HepG2 (cell line): ENCODE data around the gene GATA3. TPM values are rescaled to one million over a fixed set of nuclear protein-coding genes. Genes with fewer than 3 reads are reported as not detected.

Experiments used
- ATAC-seq: fragments of 200-7000 bp; cut with Tn5 transposase; 3 replicates; pipeline ENCODE4 v1.9.1; 2020; ENCODE audit warnings: mild to moderate bottlenecking, moderate library complexity
- BruUV-seq: library from RNA; stranded (reverse); fragments of 400-500 nt; replicated peaks from 2 replicates; lab custom pipeline; 2021; lab: Mats Ljungman, UMichigan
- CTCF ChIA-PET: fragments of 300-600 bp; formaldehyde crosslinking; extraction: SDS; loops from one replicate; lab custom pipeline; 2021; ENCODE audit warnings: low total read pairs, inconsistent platforms, low intra/inter-chr PET ratio; lab: Yijun Ruan, JAX
- POLR2A ChIA-PET: fragments of 350-600 bp; sonication (Branson Sonifier 250); formaldehyde crosslinking; loops from one replicate; lab custom pipeline; 2020; ENCODE audit warnings: antibody characterized with exemption, inconsistent platforms; lab: Yijun Ruan, JAX
- DNase-seq: peaks from one replicate; pipeline ENCODE4 v3.0.0-alpha.2; 2015; ENCODE audit warnings: low spot score
- FAIRE-seq: peaks from 3 replicates; lab custom pipeline; 2011; peaks lifted over from hg19 to GRCh38; lab: Jason Lieb, UNC
- H2AFZ ChIP-seq: one replicate; pipeline ENCODE4 v1.6.1; 2011; ENCODE audit warnings: low read length, inconsistent platforms
- H3K27ac ChIP-seq: fragments of 300-600 bp; 3 replicates; pipeline ENCODE4 v1.8.0; 2011; ENCODE audit warnings: mixed run types, mild to moderate bottlenecking, mixed read lengths, low read length, inconsistent platforms; ENCODE audit not compliant: insufficient read depth; ENCODE audit errors: extremely low read length
- H3K27me3 ChIP-seq, 2 experiments: fragments of 200-600 bp in 1 of 2; 2 replicates in 1 of 2; 3 replicates in 1 of 2; pipeline versions ENCODE4 v1.6.0 to v1.8.0; 2011; ENCODE audit warnings: low read length in 2 of 2, mild to moderate bottlenecking in 2 of 2, moderate library complexity in 2 of 2, inconsistent platforms in 1 of 2; ENCODE audit not compliant: insufficient read depth in 2 of 2, control insufficient read depth in 1 of 2
- H3K36me3 ChIP-seq, 2 experiments: fragments of 200-600 bp in 1 of 2; replicated peaks in 1 of 2; 2 replicates in 1 of 2; 3 replicates in 1 of 2; pipeline versions ENCODE4 v1.5.1 to v1.8.0; 2011; ENCODE audit warnings: low read length in 2 of 2, inconsistent platforms in 1 of 2; ENCODE audit not compliant: insufficient read depth in 2 of 2, control insufficient read depth in 1 of 2
- H3K4me1 ChIP-seq: 2 replicates; pipeline ENCODE4 v1.5.1; 2012; ENCODE audit warnings: low read length, inconsistent platforms; ENCODE audit not compliant: insufficient read depth
- H3K4me2 ChIP-seq: 2 replicates; pipeline ENCODE4 v1.6.0; 2011; ENCODE audit warnings: low read depth, low read length, inconsistent platforms
- H3K4me3 ChIP-seq, 3 experiments: fragments of 200-600 bp in 1 of 3; sonication (generic), shearing (Covaris generic) in 1 of 3; replicated peaks in 1 of 3; 2 replicates each; pipeline ENCODE4 v1.5.1; 2011 to 2016; ENCODE audit warnings: low read length in 3 of 3, inconsistent platforms in 2 of 3, low read depth in 2 of 3, mild to moderate bottlenecking in 2 of 3, control low read depth in 1 of 3, mixed read lengths in 1 of 3; ENCODE audit not compliant: insufficient read depth in 1 of 3
- H3K79me2 ChIP-seq: one replicate; pipeline ENCODE4 v1.6.1; 2011; ENCODE audit warnings: low read length, inconsistent platforms; ENCODE audit not compliant: insufficient read depth
- H3K9ac ChIP-seq: 2 replicates; pipeline ENCODE4 v1.6.0; 2011; ENCODE audit warnings: mild to moderate bottlenecking, low read depth, low read length, inconsistent platforms; ENCODE audit not compliant: insufficient read depth
- H3K9me3 ChIP-seq: 2 replicates; pipeline ENCODE4 v1.5.1; 2012; ENCODE audit warnings: mild to moderate bottlenecking, low read length
- H4K20me1 ChIP-seq: 2 replicates; pipeline ENCODE4 v1.6.0; 2011; ENCODE audit warnings: inconsistent platforms, mild to moderate bottlenecking, low read length, moderate library complexity; ENCODE audit not compliant: insufficient read depth
- AGO1 ChIP-seq: fragments of 200-400 bp; formaldehyde crosslinking; IDR thresholded peaks from 2 replicates; pipeline ENCODE4 v1.6.1; 2017; ENCODE audit warnings: mild to moderate bottlenecking, low read depth, low read length, moderate library complexity; ENCODE audit not compliant: poor library complexity, severe bottlenecking
- ARID2 ChIP-seq: sonication (generic); formaldehyde crosslinking; IDR thresholded peaks from 2 replicates; pipeline ENCODE4 v1.8.1; 2022; ENCODE audit warnings: mild to moderate bottlenecking, missing genetic modification reagents, borderline replicate concordance
- FOXO1 ChIP-seq: sonication (generic); formaldehyde crosslinking; IDR thresholded peaks from 2 replicates; pipeline ENCODE4 v1.4.0; 2020; ENCODE audit warnings: missing genetic modification reagents
- IKZF1 ChIP-seq: fragments of 450-650 bp; IDR thresholded peaks from 2 replicates; pipeline ENCODE4 v1.7.1; 2016
- PHF5A ChIP-seq: IDR thresholded peaks from one replicate; pipeline ENCODE4 v1.6.1; 2018; ENCODE audit warnings: low read depth, missing genetic modification reagents; ENCODE audit not compliant: unreplicated experiment
- REXO4 ChIP-seq: sonication (generic); formaldehyde crosslinking; IDR thresholded peaks from 2 replicates; pipeline ENCODE4 v1.8.0; 2022; ENCODE audit warnings: missing genetic modification reagents, mild to moderate bottlenecking, borderline replicate concordance
- SRSF9 ChIP-seq: fragments of 200-400 bp; formaldehyde crosslinking; IDR thresholded peaks from 2 replicates; pipeline ENCODE4 v1.6.1; 2018; ENCODE audit warnings: borderline replicate concordance, mild to moderate bottlenecking, low read depth, low read length; ENCODE audit not compliant: insufficient read depth, poor library complexity, severe bottlenecking
- TOPORS ChIP-seq: sonication (generic); formaldehyde crosslinking; IDR thresholded peaks from 2 replicates; pipeline ENCODE4 v1.8.0; 2023; ENCODE audit warnings: mild to moderate bottlenecking, missing genetic modification reagents
- ZFP37 ChIP-seq: sonication (generic); formaldehyde crosslinking; IDR thresholded peaks from 2 replicates; pipeline ENCODE4 v1.4.0; 2020; ENCODE audit warnings: missing genetic modification reagents, borderline replicate concordance
- WGBS: methylation state at CpG from one replicate; pipeline ENCODE4 v1.1.6; 2017; ENCODE audit warnings: low lambda C conversion rate; 5-methylcytosine and 5-hydroxymethylcytosine counted together
- in situ Hi-C: cut with HindIII; loops from 2 replicates; pipeline ENCODE4 v1.10.0; 2017; ENCODE audit warnings: low pct_unique_long_range_greater_than_20kb; ENCODE audit not compliant: extremely low pct_ligation_motif_present
- intact Hi-C: fragments of 100-400 bp; cut with micrococcal nuclease; formaldehyde crosslinking; loops from one replicate; pipeline ENCODE4 v1.10.0; 2022; ENCODE audit not compliant: unreplicated experiment
- polyA plus RNA-seq, 8 experiments: library from polyadenylated mRNA; depleted of rRNA in 3 of 8; stranded (reverse) in 7 of 8; unstranded in 1 of 8; fragments of >200 nt; fragmentation: Illumina TruSeq in 4 of 8; extraction: Trizol in 4 of 8; gene quantifications; 2 replicates each; pipeline versions ENCODE4 v1.2.1 to v1.2.3, GENCODE V29; 2011 to 2016; ENCODE audit warnings: low read depth in 4 of 8, missing spikeins in 1 of 8, mixed read lengths in 1 of 8; ENCODE audit not compliant: insufficient read depth in 1 of 8
- total RNA-seq, 5 experiments: library from RNA; depleted of rRNA; stranded (reverse); fragments of >200 nt; fragmentation: Illumina TruSeq; extraction: Trizol; gene quantifications; 2 replicates each; pipeline ENCODE4 v1.2.3, GENCODE V29; 2016; ENCODE audit warnings: low read depth in 1 of 5
- TF ChIP-seq, protein P1 (sequence below): sonication (generic); formaldehyde crosslinking; IDR thresholded peaks from 2 replicates; pipeline ENCODE4 v1.4.0; 2020; ENCODE audit warnings: missing genetic modification reagents, borderline replicate concordance
- TF ChIP-seq, protein P2 (sequence below): fragments of 450-650 bp; IDR thresholded peaks from 2 replicates; pipeline ENCODE4 v1.6.1; 2017; ENCODE audit warnings: mild to moderate bottlenecking

The GATA3 gene
- total and polyA plus RNA-seq, 2 of the 13 experiments (the other 11 are each of a cell fraction or from before 2014, with no cell fraction given) = not detected

DNA sequence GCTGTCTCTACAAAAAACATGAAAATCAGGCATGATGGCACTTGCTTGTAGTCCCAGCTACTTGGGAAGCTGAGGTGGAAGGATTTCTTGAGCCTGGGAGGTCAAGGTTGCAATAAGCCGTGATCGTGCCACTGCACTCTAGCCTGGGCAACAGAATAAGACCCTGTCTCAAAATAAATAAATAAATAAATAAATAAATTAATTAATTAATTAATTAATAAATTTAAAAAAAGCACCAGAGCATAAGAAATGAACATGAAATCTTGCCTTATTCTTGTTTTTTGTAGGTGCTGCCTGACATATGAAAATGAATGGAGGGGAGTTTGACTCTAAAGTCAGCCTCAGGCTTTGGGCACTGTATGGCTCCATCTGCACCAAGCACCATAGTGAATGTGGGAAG is 69.9 kb downstream of the GATA3 start:
- Histone ChIP-seq H3K27ac (no peak overlapping the region), H3K9me3 (no peaks in the 10 kb centered on the region), H3K4me1 (no peaks in the 10 kb centered on the region), H3K4me3 (no peak overlapping the region), H3K36me3 (no peaks in the 10 kb centered on the region), H3K27me3 (no peaks in the 10 kb centered on the region; a peak in 1 of 5 replicates), H4K20me1 (no peaks in the 10 kb centered on the region), H3K4me2 (no peak overlapping the region)
- DNase-seq (no peak), FAIRE-seq (no peak), ATAC-seq (no peak)
- POLR2A ChIA-PET = no interaction called here
- intact Hi-C loops (no loop called here), in situ Hi-C loops (no loop called here)
- CTCF ChIA-PET = no interaction called here
- no TSS peak for BruUV-seq
- WGBS = 0% methylated on average over 2 of the region's 2 CpGs
- TF ChIP-seq IKZF1 (no peak), AGO1 (no peak), SRSF9 (no peak), FOXO1 (CRISPR knock-in tag) (no peak), PHF5A (CRISPR knock-in tag) (no peak), ZFP37 (CRISPR knock-in tag) (no peak), TOPORS (CRISPR knock-in tag) (no peak), ARID2 (CRISPR knock-in tag) (no peak), REXO4 (CRISPR knock-in tag) (no peak)
- TF ChIP-seq, protein P1, sequence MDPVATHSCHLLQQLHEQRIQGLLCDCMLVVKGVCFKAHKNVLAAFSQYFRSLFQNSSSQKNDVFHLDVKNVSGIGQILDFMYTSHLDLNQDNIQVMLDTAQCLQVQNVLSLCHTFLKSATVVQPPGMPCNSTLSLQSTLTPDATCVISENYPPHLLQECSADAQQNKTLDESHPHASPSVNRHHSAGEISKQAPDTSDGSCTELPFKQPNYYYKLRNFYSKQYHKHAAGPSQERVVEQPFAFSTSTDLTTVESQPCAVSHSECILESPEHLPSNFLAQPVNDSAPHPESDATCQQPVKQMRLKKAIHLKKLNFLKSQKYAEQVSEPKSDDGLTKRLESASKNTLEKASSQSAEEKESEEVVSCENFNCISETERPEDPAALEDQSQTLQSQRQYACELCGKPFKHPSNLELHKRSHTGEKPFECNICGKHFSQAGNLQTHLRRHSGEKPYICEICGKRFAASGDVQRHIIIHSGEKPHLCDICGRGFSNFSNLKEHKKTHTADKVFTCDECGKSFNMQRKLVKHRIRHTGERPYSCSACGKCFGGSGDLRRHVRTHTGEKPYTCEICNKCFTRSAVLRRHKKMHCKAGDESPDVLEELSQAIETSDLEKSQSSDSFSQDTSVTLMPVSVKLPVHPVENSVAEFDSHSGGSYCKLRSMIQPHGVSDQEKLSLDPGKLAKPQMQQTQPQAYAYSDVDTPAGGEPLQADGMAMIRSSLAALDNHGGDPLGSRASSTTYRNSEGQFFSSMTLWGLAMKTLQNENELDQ (CRISPR knock-in tag) = no peak
- TF ChIP-seq, protein P2, sequence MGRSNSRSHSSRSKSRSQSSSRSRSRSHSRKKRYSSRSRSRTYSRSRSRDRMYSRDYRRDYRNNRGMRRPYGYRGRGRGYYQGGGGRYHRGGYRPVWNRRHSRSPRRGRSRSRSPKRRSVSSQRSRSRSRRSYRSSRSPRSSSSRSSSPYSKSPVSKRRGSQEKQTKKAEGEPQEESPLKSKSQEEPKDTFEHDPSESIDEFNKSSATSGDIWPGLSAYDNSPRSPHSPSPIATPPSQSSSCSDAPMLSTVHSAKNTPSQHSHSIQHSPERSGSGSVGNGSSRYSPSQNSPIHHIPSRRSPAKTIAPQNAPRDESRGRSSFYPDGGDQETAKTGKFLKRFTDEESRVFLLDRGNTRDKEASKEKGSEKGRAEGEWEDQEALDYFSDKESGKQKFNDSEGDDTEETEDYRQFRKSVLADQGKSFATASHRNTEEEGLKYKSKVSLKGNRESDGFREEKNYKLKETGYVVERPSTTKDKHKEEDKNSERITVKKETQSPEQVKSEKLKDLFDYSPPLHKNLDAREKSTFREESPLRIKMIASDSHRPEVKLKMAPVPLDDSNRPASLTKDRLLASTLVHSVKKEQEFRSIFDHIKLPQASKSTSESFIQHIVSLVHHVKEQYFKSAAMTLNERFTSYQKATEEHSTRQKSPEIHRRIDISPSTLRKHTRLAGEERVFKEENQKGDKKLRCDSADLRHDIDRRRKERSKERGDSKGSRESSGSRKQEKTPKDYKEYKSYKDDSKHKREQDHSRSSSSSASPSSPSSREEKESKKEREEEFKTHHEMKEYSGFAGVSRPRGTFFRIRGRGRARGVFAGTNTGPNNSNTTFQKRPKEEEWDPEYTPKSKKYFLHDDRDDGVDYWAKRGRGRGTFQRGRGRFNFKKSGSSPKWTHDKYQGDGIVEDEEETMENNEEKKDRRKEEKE = no peak
- TF ChIP-seq, all 625 proteins: peak for 0
- Histone ChIP-seq H2AFZ (no peak overlapping the region), H3K9ac (no peak overlapping the region), H3K79me2 (no peaks in the 10 kb centered on the region)

Other genes starting within 250 kb of the GATA3 start
- gene TAF3, start 236.2 kb upstream of the GATA3 start, total RNA-seq (2016; rRNA removed; fragmentation: Illumina TruSeq; extraction: Trizol) = 2.9 TPM in 2 replicates
- gene TAF3, start 236.2 kb upstream of the GATA3 start, polyA plus RNA-seq (2011; rRNA removed) = 1.4 and 1.7 TPM in 2 replicates